Suprapubic skin (tissue), 4 donors: ENCODE measurements around the gene EFCAB6. TPM values are rescaled to one million over a fixed set of nuclear protein-coding genes. Genes with fewer than 3 reads are reported as not detected.

Experiments used
- DNase-seq, 2 donors: peaks; one replicate each; pipeline ENCODE4 v3.0.0-alpha.2; 2019; ENCODE audit warnings: low spot score in 2 of 2
- H3K27ac ChIP-seq: fragments of 200-600 bp; sonication (generic); one replicate; pipeline ENCODE4 v1.5.1; 2019
- H3K27me3 ChIP-seq: fragments of 200-600 bp; sonication (generic); one replicate; pipeline ENCODE4 v1.5.1; 2019
- H3K36me3 ChIP-seq: fragments of 200-600 bp; sonication (generic); one replicate; pipeline ENCODE4 v1.5.1; 2019
- H3K4me1 ChIP-seq: fragments of 200-600 bp; sonication (generic); one replicate; pipeline ENCODE4 v1.5.1; 2019
- H3K4me3 ChIP-seq: fragments of 200-600 bp; sonication (generic); one replicate; pipeline ENCODE4 v1.5.1; 2019; ENCODE audit warnings: mild to moderate bottlenecking
- H3K9me3 ChIP-seq: fragments of 200-600 bp; sonication (generic); one replicate; pipeline ENCODE4 v1.5.1; 2019
- EP300 ChIP-seq: sonication (generic); formaldehyde crosslinking; IDR thresholded peaks from one replicate; pipeline ENCODE4 v1.6.1; 2017; ENCODE audit warnings: antibody characterized with exemption
- POLR2A ChIP-seq, 2 donors: fragments of 450-650 bp; IDR thresholded peaks; one replicate each; pipeline ENCODE4 v1.6.1; 2017; ENCODE audit warnings: antibody characterized with exemption in 2 of 2, mild to moderate bottlenecking in 2 of 2, moderate library complexity in 2 of 2
- POLR2AphosphoS5 ChIP-seq, 3 donors: sonication (generic); formaldehyde crosslinking; IDR thresholded peaks; one replicate each; pipeline ENCODE4 v1.6.1; 2017; ENCODE audit warnings: antibody characterized with exemption in 3 of 3
- WGBS: methylation state at CpG from one replicate; pipeline ENCODE4 v1.1.5; 2018; 5-methylcytosine and 5-hydroxymethylcytosine counted together
- total RNA-seq, 4 donors: library from RNA; depleted of rRNA; stranded (reverse); fragments of >200 nt; gene quantifications; one replicate each; pipeline ENCODE4 v1.1.0, GENCODE V29; 2016
- TF ChIP-seq, protein P1 (sequence below), 2 donors: fragments of 200-600 bp in 1 of 2; fragments of 450-650 bp in 1 of 2; sonication (generic) in 1 of 2; IDR thresholded peaks; one replicate each; pipeline ENCODE4 v1.5.1; 2016 to 2019; ENCODE audit warnings: antibody characterized with exemption in 2 of 2, mild to moderate bottlenecking in 1 of 2, moderate library complexity in 1 of 2

The EFCAB6 gene
- total RNA-seq, 4 donors from 2014 or later, result 1.9 to 4.9 (median 2.9) TPM

DNA sequence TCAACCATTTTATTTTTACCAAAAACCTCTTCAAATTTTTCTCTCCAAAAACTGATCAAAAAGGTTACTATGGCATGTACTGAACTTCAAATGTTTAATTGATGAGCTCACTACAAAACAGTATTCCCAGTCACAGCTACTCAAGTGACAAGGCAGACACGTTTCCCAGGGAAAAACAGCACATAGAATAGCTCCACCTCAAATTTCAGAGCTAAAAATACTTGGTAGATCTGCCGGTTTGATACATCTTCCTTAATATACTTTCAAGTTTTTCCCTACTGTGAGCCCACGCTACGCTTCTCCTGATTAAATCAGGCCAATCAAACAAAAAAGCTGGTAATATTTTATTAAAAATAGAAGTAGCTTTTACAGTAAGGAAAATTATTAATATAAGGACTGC lies 100.4 kb downstream of the EFCAB6 start:
- Histone ChIP-seq H3K27ac (no peak overlapping the region), H3K4me1 (no peaks in the 10 kb centered on the region), H3K9me3 (no peaks in the 10 kb centered on the region), H3K27me3 (no peaks in the 10 kb centered on the region), H3K4me3 (no peak overlapping the region), H3K36me3 (no peaks in the 10 kb centered on the region)
- TF ChIP-seq, protein P1, sequence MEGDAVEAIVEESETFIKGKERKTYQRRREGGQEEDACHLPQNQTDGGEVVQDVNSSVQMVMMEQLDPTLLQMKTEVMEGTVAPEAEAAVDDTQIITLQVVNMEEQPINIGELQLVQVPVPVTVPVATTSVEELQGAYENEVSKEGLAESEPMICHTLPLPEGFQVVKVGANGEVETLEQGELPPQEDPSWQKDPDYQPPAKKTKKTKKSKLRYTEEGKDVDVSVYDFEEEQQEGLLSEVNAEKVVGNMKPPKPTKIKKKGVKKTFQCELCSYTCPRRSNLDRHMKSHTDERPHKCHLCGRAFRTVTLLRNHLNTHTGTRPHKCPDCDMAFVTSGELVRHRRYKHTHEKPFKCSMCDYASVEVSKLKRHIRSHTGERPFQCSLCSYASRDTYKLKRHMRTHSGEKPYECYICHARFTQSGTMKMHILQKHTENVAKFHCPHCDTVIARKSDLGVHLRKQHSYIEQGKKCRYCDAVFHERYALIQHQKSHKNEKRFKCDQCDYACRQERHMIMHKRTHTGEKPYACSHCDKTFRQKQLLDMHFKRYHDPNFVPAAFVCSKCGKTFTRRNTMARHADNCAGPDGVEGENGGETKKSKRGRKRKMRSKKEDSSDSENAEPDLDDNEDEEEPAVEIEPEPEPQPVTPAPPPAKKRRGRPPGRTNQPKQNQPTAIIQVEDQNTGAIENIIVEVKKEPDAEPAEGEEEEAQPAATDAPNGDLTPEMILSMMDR (IDR thresholded peaks at IDR 0.05), result no peak
- TF ChIP-seq POLR2AphosphoS5 (IDR thresholded peaks at IDR 0.05) (no peak), POLR2A (IDR thresholded peaks at IDR 0.05) (no peak)
- no peak for DNase-seq
- 76% methylated on average over 4 of the region's 4 CpGs for WGBS

DNA sequence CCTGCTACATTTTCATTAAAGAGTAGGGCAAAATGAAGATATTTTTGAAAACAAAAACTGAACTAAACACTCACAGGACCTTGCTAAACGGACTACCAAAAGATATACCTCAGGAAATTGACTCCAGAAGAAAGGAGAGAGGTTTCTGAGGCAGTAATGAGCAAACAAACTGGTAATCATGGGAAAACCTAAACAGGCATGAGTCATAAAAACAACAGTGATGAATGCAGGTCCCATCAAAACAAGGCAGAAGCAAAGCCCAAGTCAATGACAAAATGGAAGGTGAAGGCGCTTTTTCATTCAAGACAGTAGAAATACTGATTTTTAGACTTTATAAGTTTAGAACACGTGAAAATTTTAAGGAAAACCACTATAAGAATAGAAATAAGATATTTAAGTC lies 104.5 kb downstream of the EFCAB6 start:
- Histone ChIP-seq H3K27ac (no peak overlapping the region), H3K9me3 (peaks cover 13% of the 10 kb centered on the region)

DNA sequence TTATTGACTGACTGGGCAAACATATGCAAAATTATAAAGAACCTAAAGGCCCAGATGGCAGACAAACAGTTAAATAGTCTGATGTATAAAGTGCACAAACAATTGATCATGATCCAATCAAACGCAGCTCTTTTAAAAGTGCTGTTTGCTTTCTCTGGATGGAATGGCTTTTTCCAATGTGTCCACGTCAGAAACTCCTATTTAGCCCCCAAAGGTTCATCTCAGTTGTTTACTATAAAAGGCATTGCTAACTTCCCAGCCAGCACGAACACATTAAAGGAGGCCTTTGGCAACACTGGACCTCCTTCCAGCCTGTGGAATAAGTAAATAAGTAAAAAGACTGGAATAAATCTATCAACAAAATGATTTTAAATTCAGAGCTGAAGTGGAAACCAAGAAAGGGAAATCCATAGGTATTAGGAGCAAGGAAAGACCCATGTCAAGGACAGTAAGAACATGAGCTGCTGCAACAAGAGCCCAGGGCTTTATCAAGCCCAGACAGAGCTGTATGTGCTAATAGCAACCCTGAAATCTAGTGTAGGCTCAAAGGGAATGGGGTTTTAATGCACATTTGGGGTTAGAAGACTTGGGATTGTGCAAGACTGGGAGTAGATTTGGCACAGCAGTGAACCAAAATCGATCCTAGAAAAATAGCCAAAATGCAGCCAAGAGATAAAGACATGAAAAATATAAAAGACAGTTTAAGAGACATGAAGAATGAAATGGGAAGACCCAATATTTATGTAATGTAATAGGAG lies 105.4 kb downstream of the EFCAB6 start:
- Histone ChIP-seq H3K27me3 (no peaks in the 10 kb centered on the region), H3K27ac (no peak overlapping the region), H3K4me3 (no peak overlapping the region), H3K36me3 (no peaks in the 10 kb centered on the region), H3K9me3 (peaks cover 13% of the 10 kb centered on the region), H3K4me1 (no peaks in the 10 kb centered on the region)
- DNase-seq, result no peak
- TF ChIP-seq, protein P1 (IDR thresholded peaks at IDR 0.05), result no peak
- no peak for TF ChIP-seq EP300
- TF ChIP-seq POLR2AphosphoS5 (IDR thresholded peaks at IDR 0.05), result no peak
- no peak for TF ChIP-seq POLR2A (IDR thresholded peaks at IDR 0.05)
- WGBS, result 50% methylated on average over 4 of the region's 4 CpGs

More for the DNA sequence above, 104.5 kb downstream of the EFCAB6 start:
- 91% methylated on average over 3 of the region's 3 CpGs for WGBS
- H3K36me3 ChIP-seq, result no peaks in the 10 kb centered on the region
- H3K4me1 ChIP-seq, result no peaks in the 10 kb centered on the region
- no peak overlapping the region for H3K4me3 ChIP-seq
- no peaks in the 10 kb centered on the region for H3K27me3 ChIP-seq
- TF ChIP-seq EP300, result no peak
- no peak for TF ChIP-seq POLR2AphosphoS5 (IDR thresholded peaks at IDR 0.05)
- TF ChIP-seq, protein P1 (IDR thresholded peaks at IDR 0.05), result no peak
- no peak for TF ChIP-seq POLR2A (IDR thresholded peaks at IDR 0.05)
- DNase-seq, result no peak

DNA sequence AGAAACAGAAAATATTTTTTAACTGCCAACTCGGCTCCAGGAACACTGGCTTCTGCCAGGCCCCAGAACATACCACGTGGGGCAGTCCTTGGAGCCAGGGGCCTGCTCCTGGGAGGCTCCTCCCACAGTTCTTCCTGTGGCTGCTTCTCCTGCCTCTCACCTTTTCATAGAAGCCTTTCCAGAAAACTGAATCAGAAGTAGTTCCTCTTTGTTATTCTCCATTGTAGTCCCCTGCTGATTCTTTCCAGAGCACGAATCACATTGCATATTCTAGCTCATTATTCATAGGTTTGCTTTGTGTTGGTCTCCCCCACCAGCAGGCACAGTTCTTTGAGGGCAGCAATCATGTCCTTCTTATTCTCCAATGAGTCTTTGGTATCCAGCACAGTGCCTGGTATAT lies 106.0 kb downstream of the EFCAB6 start:
- H3K36me3 ChIP-seq, result no peaks in the 10 kb centered on the region
- no peak overlapping the region for H3K4me3 ChIP-seq
- H3K27ac ChIP-seq, result no peak overlapping the region
- TF ChIP-seq POLR2A (IDR thresholded peaks at IDR 0.05) (no peak), EP300 (no peak), POLR2AphosphoS5 (IDR thresholded peaks at IDR 0.05) (no peak)
- TF ChIP-seq, protein P1 (IDR thresholded peaks at IDR 0.05), result no peak
- H3K27me3 ChIP-seq, result no peaks in the 10 kb centered on the region
- 65% methylated on average over 3 of the region's 3 CpGs for WGBS
- peaks cover 13% of the 10 kb centered on the region for H3K9me3 ChIP-seq
- no peaks in the 10 kb centered on the region for H3K4me1 ChIP-seq
- DNase-seq, result no peak

DNA sequence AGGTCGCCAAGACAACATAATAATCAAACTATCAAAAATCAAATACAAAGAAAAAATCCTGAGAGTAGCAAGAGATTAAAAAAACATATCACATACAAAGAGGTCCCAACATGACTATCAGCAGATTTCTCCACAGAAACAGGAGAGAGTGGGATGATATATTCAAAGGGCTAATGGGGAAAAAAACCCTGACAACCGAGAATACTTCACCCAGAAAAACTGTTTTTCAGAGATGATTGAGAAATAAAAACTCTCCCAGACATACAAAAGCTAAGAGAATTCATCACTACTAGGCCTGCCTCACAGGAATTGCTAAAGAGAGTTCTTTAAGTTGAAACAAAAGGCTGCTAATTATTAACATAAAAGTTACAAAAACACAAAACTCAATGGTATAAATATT lies 108.1 kb downstream of the EFCAB6 start:
- H3K27me3 ChIP-seq, result no peaks in the 10 kb centered on the region
- peaks cover 13% of the 10 kb centered on the region for H3K9me3 ChIP-seq
- no peaks in the 10 kb centered on the region for H3K4me1 ChIP-seq
- TF ChIP-seq POLR2AphosphoS5 (IDR thresholded peaks at IDR 0.05) (no peak), POLR2A (IDR thresholded peaks at IDR 0.05) (no peak), EP300 (no peak)
- TF ChIP-seq, protein P1 (IDR thresholded peaks at IDR 0.05), result no peak
- no peak for DNase-seq
- no peak overlapping the region for H3K4me3 ChIP-seq
- 92% methylated on average over 2 of the region's 2 CpGs for WGBS
- no peak overlapping the region for H3K27ac ChIP-seq
- H3K36me3 ChIP-seq, result no peaks in the 10 kb centered on the region
